K562 (cell line): ENCODE data around the gene NCOR2. TPM values are rescaled to one million over a fixed set of nuclear protein-coding genes. Genes with fewer than 3 reads are reported as not detected.
A peak's percentile ranks its signal among the peaks of the same experiment; 100 is the strongest.

Experiments used
- ATAC-seq: fragments of 200-7000 bp; cut with Tn5 transposase; 3 replicates; pipeline ENCODE4 v1.9.1; 2020; ENCODE audit warnings: moderate library complexity
- BruUV-seq: library from RNA; stranded (reverse); fragments of 400-500 nt; replicated peaks from 2 replicates; lab custom pipeline; 2021; lab: Mats Ljungman, UMichigan
- CTCF ChIA-PET: fragments of 300-600 bp; formaldehyde crosslinking; extraction: SDS; loops from one replicate; lab custom pipeline; 2021; ENCODE audit warnings: low intra/inter-chr PET ratio; lab: Yijun Ruan, JAX
- POLR2A ChIA-PET: fragments of 300-600, 350-650 bp; sonication (Branson Sonifier 250); formaldehyde crosslinking; extraction: SDS; loops from one replicate; lab custom pipeline; 2021; ENCODE audit warnings: antibody characterized with exemption, inconsistent platforms; lab: Yijun Ruan, JAX
- DNase-seq, 4 experiments: peaks; one replicate each; pipeline versions ENCODE4 v3.0.0 to v3.0.0-alpha.2; 2011 to 2018; ENCODE audit warnings: low spot score in 3 of 4, mixed read lengths in 3 of 4; ENCODE audit errors: extremely low read depth in 1 of 4
- FAIRE-seq: peaks from 2 replicates; lab custom pipeline; 2011; peaks lifted over from hg19 to GRCh38; lab: Jason Lieb, UNC
- H2AFZ ChIP-seq: 2 replicates; pipeline ENCODE4 v1.6.0; 2011; ENCODE audit warnings: low read depth, low read length, control low read depth, inconsistent platforms
- H3K27ac ChIP-seq: fragments of 200-600 bp; 3 replicates; pipeline ENCODE4 v1.8.0; 2011; ENCODE audit warnings: low read depth, mild to moderate bottlenecking, control low read depth, inconsistent platforms, low read length, moderate library complexity, mixed read lengths; ENCODE audit errors: extremely low read depth
- H3K27me3 ChIP-seq, 2 experiments: fragments of 300-600 bp in 1 of 2; 2 replicates in 1 of 2; 3 replicates in 1 of 2; pipeline versions ENCODE4 v1.6.0 to v1.8.0; 2011; ENCODE audit warnings: inconsistent platforms in 2 of 2, low read length in 2 of 2, mild to moderate bottlenecking in 1 of 2, mixed read lengths in 1 of 2, moderate library complexity in 1 of 2; ENCODE audit not compliant: control insufficient read depth in 2 of 2, insufficient read depth in 2 of 2
- H3K36me3 ChIP-seq: fragments of 300-600 bp; 3 replicates; pipeline ENCODE4 v1.8.0; 2011; ENCODE audit warnings: mild to moderate bottlenecking, low read length, inconsistent platforms; ENCODE audit not compliant: control insufficient read depth, insufficient read depth
- H3K4me1 ChIP-seq, 2 experiments: fragments of 200-600 bp in 1 of 2; replicated peaks in 1 of 2; 2 replicates in 1 of 2; 3 replicates in 1 of 2; pipeline versions ENCODE4 v1.5.1 to v1.8.0; 2011; ENCODE audit warnings: inconsistent platforms in 2 of 2, low read length in 2 of 2, mild to moderate bottlenecking in 1 of 2, mixed read lengths in 1 of 2, moderate library complexity in 1 of 2; ENCODE audit not compliant: control insufficient read depth in 2 of 2, insufficient read depth in 2 of 2
- H3K4me2 ChIP-seq: 2 replicates; pipeline ENCODE4 v1.6.1; 2011; ENCODE audit warnings: low read length, control low read depth, inconsistent platforms, mixed read lengths; ENCODE audit not compliant: insufficient read depth
- H3K4me3 ChIP-seq: fragments of 200-600 bp; sonication (generic), shearing (Covaris generic); 2 replicates; pipeline ENCODE4 v1.5.1; 2016; ENCODE audit warnings: control low read depth, inconsistent platforms
- H3K79me2 ChIP-seq: fragments of 200-600 bp; 3 replicates; pipeline ENCODE4 v1.8.0; 2011; ENCODE audit warnings: low read length, inconsistent platforms; ENCODE audit not compliant: control insufficient read depth, insufficient read depth
- H3K9ac ChIP-seq, 2 experiments: 2 replicates each; pipeline versions ENCODE4 v1.6.0 to v1.6.1; 2011; ENCODE audit warnings: low read depth in 2 of 2, low read length in 2 of 2, control low read depth in 1 of 2, inconsistent platforms in 1 of 2, mild to moderate bottlenecking in 1 of 2, mixed read lengths in 1 of 2; ENCODE audit not compliant: insufficient read depth in 1 of 2
- H3K9me1 ChIP-seq: one replicate; pipeline ENCODE4 v1.6.0; 2011; ENCODE audit warnings: inconsistent platforms, mild to moderate bottlenecking, low read length, moderate library complexity; ENCODE audit not compliant: control insufficient read depth, insufficient read depth
- H3K9me3 ChIP-seq: replicated peaks from 2 replicates; pipeline ENCODE4 v1.5.1; 2011; ENCODE audit warnings: low read depth, low read length, inconsistent platforms; ENCODE audit not compliant: control insufficient read depth, insufficient read depth
- H4K20me1 ChIP-seq: replicated peaks from 2 replicates; pipeline ENCODE4 v1.6.1; 2011; ENCODE audit warnings: low read length, inconsistent platforms, mixed read lengths; ENCODE audit not compliant: control insufficient read depth, insufficient read depth
- ARID1B ChIP-seq: fragments of 450-650 bp; IDR thresholded peaks from 2 replicates; pipeline ENCODE4 v1.6.1; 2016; ENCODE audit warnings: antibody characterized with exemption, mild to moderate bottlenecking, inconsistent platforms
- CBFA2T3 ChIP-seq: fragments of 450-650 bp; IDR thresholded peaks from 2 replicates; pipeline ENCODE4 v1.6.1; 2017
- E2F6 ChIP-seq, 2 experiments: IDR thresholded peaks; 2 replicates each; pipeline ENCODE4 v1.6.1; 2011; ENCODE audit warnings: borderline replicate concordance in 1 of 2, control low read depth in 1 of 2, low read depth in 1 of 2, low read length in 1 of 2, mild to moderate bottlenecking in 1 of 2, mixed read lengths in 1 of 2, moderate library complexity in 1 of 2; ENCODE audit not compliant: insufficient read depth in 1 of 2, insufficient read length in 1 of 2, poor library complexity in 1 of 2, severe bottlenecking in 1 of 2; ENCODE audit errors: extremely low read depth in 1 of 2
- FOXK1 ChIP-seq: sonication (generic); formaldehyde crosslinking; IDR thresholded peaks from 2 replicates; pipeline ENCODE4 v1.8.0; 2022; ENCODE audit warnings: missing genetic modification reagents, mild to moderate bottlenecking, borderline replicate concordance
- GTF2F1 ChIP-seq: IDR thresholded peaks from 2 replicates; pipeline ENCODE4 v1.6.1; 2011; ENCODE audit warnings: low read depth, low read length, improper control_type of control experiment
- JUND ChIP-seq, 2 experiments: IDR thresholded peaks; 2 replicates in 1 of 2; 3 replicates in 1 of 2; pipeline ENCODE4 v1.6.1; 2011; ENCODE audit warnings: borderline replicate concordance in 2 of 2, low read depth in 2 of 2, low read length in 2 of 2, improper control_type of control experiment in 1 of 2, missing biosample characterization in 1 of 2, missing genetic modification characterization in 1 of 2, missing genetic modification reagents in 1 of 2
- KLF13 ChIP-seq: fragments of 450-650 bp; IDR thresholded peaks from 2 replicates; pipeline ENCODE4 v1.6.1; 2016; ENCODE audit warnings: missing genetic modification characterization, low read depth, mild to moderate bottlenecking, missing compliant biosample characterization, moderate library complexity, borderline replicate concordance
- MAFK ChIP-seq: IDR thresholded peaks from 2 replicates; pipeline ENCODE4 v1.6.1; 2011; ENCODE audit warnings: low read length, improper control_type of control experiment
- MLLT1 ChIP-seq, 2 experiments: fragments of 450-650 bp; IDR thresholded peaks; 2 replicates each; pipeline ENCODE4 v1.6.1; 2016
- MYC ChIP-seq, 2 experiments: fragments of 250-450 bp in 1 of 2; sonication (Bioruptor Pico) in 1 of 2; IDR thresholded peaks; 2 replicates each; pipeline versions ENCODE4 v1.5.1 to v1.6.1; 2012 to 2021; ENCODE audit warnings: low read depth in 2 of 2, borderline replicate concordance in 1 of 2, improper control_type of control experiment in 1 of 2, low read length in 1 of 2, mild to moderate bottlenecking in 1 of 2, moderate library complexity in 1 of 2
- NRF1 ChIP-seq, 2 experiments: fragments of 450-650 bp; IDR thresholded peaks in 1 of 2; conservative IDR thresholded peaks in 1 of 2; 2 replicates each; pipeline ENCODE4 v1.6.1; 2014; ENCODE audit warnings: mild to moderate bottlenecking in 2 of 2
- PATZ1 ChIP-seq: fragments of 250-450 bp; sonication (Bioruptor Pico); IDR thresholded peaks from 2 replicates; pipeline ENCODE4 v1.5.0; 2020; ENCODE audit warnings: mild to moderate bottlenecking, borderline replicate concordance
- SMARCA4 ChIP-seq: fragments of 450-650 bp; IDR thresholded peaks from 2 replicates; pipeline ENCODE4 v1.6.1; 2016
- WGBS: fragments of 100-300 bp; shearing (Covaris generic); methylation state at CpG from one replicate; pipeline ENCODE4 v1.1.6; 2016; ENCODE audit warnings: low coverage, mixed read lengths; ENCODE audit not compliant: insufficient coverage; ENCODE audit errors: missing lambda C conversion rate; 5-methylcytosine and 5-hydroxymethylcytosine counted together
- in situ Hi-C: fragments of 300-500 bp; cut with MboI; formaldehyde crosslinking; loops from 4 replicates; pipeline ENCODE4 v1.15.0; 2018; ENCODE audit warnings: inconsistent platforms, mixed read lengths
- intact Hi-C: fragments of 100-400 bp; cut with micrococcal nuclease; formaldehyde crosslinking; loops from 2 replicates; pipeline ENCODE4 v1.14.2; 2022
- polyA plus RNA-seq, 8 experiments: library from polyadenylated mRNA; depleted of rRNA in 4 of 8; stranded (reverse) in 5 of 8; unstranded in 3 of 8; fragments of >200 nt; fragmentation: Nextera tagmentation in 2 of 8; fragmentation: Illumina TruSeq in 1 of 8; extraction: Ambion mirVana in 2 of 8; extraction: Trizol in 1 of 8; gene quantifications; 2 replicates each; pipeline versions ENCODE4 v1.2.1 to v1.2.3, GENCODE V29; 2011 to 2014; ENCODE audit warnings: inconsistent platforms in 1 of 8, missing spikeins in 1 of 8
- total RNA-seq, 7 experiments: library from RNA; depleted of rRNA in 6 of 7; stranded (reverse); fragments of >200 nt in 6 of 7; fragmentation: Illumina TruSeq in 2 of 7; extraction: Trizol in 2 of 7; gene quantifications; 2 replicates each; pipeline versions ENCODE4 v1.2.1 to v1.2.3, GENCODE V29; 2011 to 2021; ENCODE audit warnings: low replicate concordance in 1 of 7
- TF ChIP-seq, protein P1 (sequence below): sonication (generic); formaldehyde crosslinking; IDR thresholded peaks from 2 replicates; pipeline ENCODE4 v1.5.0; 2020; ENCODE audit warnings: missing genetic modification reagents

NCOR2 gene
- total and polyA plus RNA-seq, 9 of the 15 experiments (the other 6 are each of a cell fraction or from before 2014, with no cell fraction given), result 0.18 to 126 (median 8.4) TPM

- intact Hi-C loops (no loop called here), in situ Hi-C loops (no loop called here)
- Histone ChIP-seq H3K9ac (no peak overlapping the region), H3K4me1 (peaks cover 14 to 16% of the 10 kb centered on the region in 2 experiments; a peak in 4 of 5 replicates), H3K27me3 (peaks cover 2 to 20% of the 10 kb centered on the region in 2 experiments; a peak in 2 of 5 replicates), H3K79me2 (no peaks in the 10 kb centered on the region), H3K9me1 (no peaks in the 10 kb centered on the region), H3K4me3 (no peak overlapping the region), H3K36me3 (no peaks in the 10 kb centered on the region), H2AFZ (peak overlapping the region; percentile 82), H4K20me1 (no peaks in the 10 kb centered on the region; the same call in 1 of the 2 replicates), H3K4me2 (peak overlapping the region; percentile 21), H3K9me3 (0 out of 2 replicates have a peak, but pooled peaks cover 3% of the 10 kb centered on the region), H3K27ac (no peak overlapping the region)
- 5% methylated on average over 9 of the region's 9 CpGs for WGBS
- no TSS peak for BruUV-seq
- DNase-seq, result peak in 1 of 4 experiments; percentile 36
- peak; percentile 70 for FAIRE-seq
- CTCF ChIA-PET, result no interaction called here
- ATAC-seq, result peak; percentile 58
- POLR2A ChIA-PET, result interaction anchor here (1.6 kb wide), 1 partner anchor 18 kb away, joined by 4 read pairs; no protein-coding TSS in a partner anchor
- TF ChIP-seq KLF13 (tag), result no peak
- 0 out of 2 replicates have a peak, but pooled peaks have one; percentile 7 for TF ChIP-seq CBFA2T3
- 0 out of 2 replicates have a peak, but pooled peaks have one; percentile 11 for TF ChIP-seq MYC (IDR thresholded peaks at IDR 0.05; ENCODE audit: low read depth, low read length)
- no peak for TF ChIP-seq MYC (CRISPR knock-in tag; IDR thresholded peaks at IDR 0.05; ENCODE audit: borderline replicate concordance, low read depth)
- TF ChIP-seq, protein P1, sequence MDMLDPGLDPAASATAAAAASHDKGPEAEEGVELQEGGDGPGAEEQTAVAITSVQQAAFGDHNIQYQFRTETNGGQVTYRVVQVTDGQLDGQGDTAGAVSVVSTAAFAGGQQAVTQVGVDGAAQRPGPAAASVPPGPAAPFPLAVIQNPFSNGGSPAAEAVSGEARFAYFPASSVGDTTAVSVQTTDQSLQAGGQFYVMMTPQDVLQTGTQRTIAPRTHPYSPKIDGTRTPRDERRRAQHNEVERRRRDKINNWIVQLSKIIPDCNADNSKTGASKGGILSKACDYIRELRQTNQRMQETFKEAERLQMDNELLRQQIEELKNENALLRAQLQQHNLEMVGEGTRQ (CRISPR knock-in tag), result peak; percentile 36
- peak; percentile 25; the same call in 1 of the 2 replicates for TF ChIP-seq JUND (IDR thresholded peaks at IDR 0.05; ENCODE audit: borderline replicate concordance, low read depth, low read length)
- peak; percentile 49; the same call in 1 of the 3 replicates for TF ChIP-seq JUND (tag; IDR thresholded peaks at IDR 0.05; ENCODE audit: borderline replicate concordance, low read depth, low read length)
- peak in 1 of 2 experiments; percentile 32; a peak in 1 of 4 replicates for TF ChIP-seq MLLT1 (IDR thresholded peaks at IDR 0.05)
- 0 out of 2 replicates have a peak, but pooled peaks have one; percentile 11 for TF ChIP-seq SMARCA4
- peak in 1 of 2 experiments; percentile 27 for TF ChIP-seq E2F6 (IDR thresholded peaks at IDR 0.05; ENCODE audit: borderline replicate concordance in 1 of 2, extremely low read depth in 1 of 2, insufficient read depth in 1 of 2, insufficient read length in 1 of 2, low read depth in 1 of 2, low read length in 1 of 2, poor library complexity in 1 of 2, severe bottlenecking in 1 of 2)
- TF ChIP-seq GTF2F1, result no peak
- no peak for TF ChIP-seq NRF1 (conservative IDR thresholded peaks at IDR 0.05 in 1 of 2, IDR thresholded peaks at IDR 0.05 in 1 of 2)
- no peak for TF ChIP-seq PATZ1 (CRISPR knock-in tag)
- 0 out of 2 replicates have a peak, but pooled peaks have one; percentile 15 for TF ChIP-seq ARID1B
- TF ChIP-seq FOXK1, result no peak
- 0 out of 2 replicates have a peak, but pooled peaks have one; percentile 12 for TF ChIP-seq MAFK
Measured at GRCh38 chr12:124588751-124589267, 21.4 kb upstream of the NCOR2 start.
